ENCODE data around the gene LHX1.

Gene LHX1

DNA sequence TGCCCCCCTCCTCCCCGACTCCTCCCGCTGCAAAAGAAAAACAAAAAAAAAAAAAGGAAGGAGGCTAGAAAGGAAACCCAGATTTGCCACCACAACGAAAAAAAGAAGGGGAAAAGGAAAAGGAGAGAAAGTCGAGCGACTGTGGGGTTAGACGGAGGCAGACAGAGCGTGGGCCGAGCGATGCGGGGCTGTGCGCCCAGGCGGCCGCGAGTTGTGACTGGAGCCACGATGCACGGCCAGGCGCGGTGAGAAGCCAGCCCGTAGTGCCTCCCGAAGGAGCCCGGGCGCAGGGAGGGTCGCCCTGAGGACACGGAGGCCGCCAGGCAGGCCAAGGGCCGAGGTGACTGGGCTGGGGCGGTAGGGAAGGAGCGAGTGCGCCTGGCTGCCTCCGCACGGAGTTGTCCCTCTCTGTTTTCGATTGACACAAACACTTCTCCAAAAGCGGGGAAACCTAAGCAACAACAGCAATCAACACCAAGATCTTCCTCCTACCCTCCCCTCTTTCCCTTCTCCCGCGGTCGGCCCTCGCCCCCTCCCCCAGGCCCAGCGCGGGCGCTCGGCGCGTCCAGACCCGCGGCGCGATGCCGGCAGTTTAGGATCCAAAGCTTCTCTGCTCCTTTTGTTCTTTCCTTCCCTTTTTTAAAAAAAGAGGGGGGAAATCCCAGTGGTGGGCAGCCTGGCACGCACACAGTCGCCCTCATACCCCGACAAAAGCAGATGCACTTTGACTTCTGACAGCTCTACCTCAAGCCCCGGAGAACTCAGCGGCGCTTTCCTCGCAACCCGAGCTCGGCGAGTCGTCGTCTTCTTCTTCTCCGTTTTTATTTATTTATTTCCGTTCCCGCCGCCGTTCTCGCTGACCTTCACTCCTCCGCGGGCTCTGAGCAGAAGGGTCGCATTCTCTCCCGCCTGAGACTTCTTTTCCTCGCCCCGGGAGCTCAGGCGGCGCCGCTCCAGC is at the start of gene LHX1:
Gene LHX1, plus strand, starts transcription at position 475 of the 958 bp plus-strand sequence. CDS start 723 bp downstream, outside the sequence.
- no peak for DNase-seq (ENCODE audit: low read depth in 2 of 2)

DNA sequence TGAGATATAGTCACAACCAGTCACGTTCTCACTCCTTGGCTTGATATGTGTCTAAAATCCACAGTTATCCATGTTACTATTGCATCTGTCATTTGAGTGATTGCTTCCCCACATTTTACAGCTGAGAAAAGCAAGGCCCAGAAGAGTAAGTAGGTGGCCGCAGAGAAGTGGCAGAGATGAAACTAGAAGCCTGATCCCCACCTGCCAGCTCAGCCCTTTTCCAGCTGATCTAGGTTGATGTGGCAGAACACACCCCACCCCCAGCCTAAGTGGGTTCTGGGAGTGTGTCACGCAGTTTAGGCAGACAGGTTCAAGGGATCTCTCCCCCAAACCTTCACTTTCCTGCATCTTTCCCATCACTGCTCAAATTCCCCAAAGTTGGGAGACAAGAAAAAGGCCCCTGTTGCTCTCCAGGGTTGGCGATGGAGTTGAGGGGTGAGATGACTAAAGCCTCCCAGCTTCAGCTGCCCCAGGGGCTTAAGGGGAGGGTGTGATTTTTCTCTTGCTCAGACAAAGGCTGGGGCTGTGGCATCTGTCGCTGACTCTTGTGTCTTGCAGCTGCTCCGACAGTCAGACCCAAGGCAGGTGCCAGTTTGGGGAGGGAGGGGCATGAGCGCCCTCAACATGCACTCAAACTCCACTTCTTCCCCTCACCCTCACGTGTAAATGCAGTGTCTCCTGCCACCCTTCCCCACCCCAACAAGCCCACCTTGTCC is 48.9 kb upstream of the LHX1 start:
- DNase-seq (ENCODE audit: low read depth in 2 of 2), result no peak

DNA sequence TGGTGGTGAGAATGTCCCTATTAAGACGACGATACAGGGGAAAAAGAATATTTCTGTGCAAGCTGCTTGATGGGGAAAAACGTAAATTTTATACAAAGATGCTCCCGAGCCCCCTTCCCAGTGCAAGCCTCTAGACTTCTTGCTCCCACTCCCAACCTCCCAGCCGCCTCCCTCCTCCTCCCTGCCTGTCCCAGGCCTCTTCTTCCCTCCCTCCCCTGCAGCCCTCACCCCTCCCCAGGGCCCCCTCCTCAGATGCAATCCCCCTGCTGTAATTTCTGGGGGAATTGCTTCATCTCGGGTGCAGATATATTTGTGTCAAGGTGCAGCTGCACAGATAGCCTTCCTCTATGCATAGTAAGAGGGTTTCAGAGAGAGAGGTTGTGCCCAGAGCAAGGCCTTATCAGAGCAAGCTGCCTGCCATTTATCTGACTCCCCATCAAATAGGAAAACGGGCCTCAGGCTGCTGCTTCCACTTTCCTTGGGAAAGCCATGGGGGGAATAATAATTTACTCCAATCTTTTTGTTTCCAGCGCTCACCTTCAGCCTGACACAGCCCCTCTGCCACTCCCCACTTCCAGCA is 47.4 kb upstream of the LHX1 start:
- DNase-seq (ENCODE audit: low read depth in 2 of 2), result no peak

DNA sequence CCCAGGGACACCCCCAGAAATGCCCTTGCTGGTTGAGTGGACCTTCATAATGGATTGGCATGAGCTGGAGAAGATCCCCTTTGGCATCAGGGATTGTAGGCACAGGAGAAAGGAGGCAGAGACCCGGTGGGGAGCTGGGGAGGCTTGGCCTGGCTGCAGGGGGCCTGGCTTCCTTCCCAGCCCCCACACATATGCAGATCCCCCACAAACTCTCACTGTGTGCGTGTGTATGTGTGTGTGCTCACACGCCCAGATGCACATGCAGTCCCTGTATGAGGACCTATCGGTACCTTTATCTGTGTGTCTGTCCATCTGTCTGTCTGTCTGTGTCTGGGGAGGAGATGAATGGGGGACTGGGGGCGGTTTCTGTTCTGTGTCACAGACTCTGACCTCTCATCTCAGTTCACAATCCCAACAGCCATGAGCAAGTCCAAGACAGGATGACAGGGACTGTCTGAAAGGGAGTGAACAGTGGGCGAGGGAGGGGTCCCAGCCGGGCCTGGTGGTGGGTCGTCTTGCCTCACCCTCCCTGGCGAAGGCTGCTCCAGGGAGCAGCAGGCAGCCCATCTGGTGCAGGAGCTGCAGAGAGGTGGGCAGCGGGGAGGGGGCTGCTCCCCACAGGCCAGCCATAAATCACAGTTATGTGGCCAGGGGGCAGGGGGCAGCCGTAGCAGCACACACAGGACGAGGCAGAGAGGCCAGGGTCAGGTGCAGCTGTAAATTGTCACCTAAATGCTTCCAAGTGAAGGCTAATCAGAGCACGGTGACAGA is 46.7 kb upstream of the LHX1 start:
- DNase-seq (ENCODE audit: low read depth in 2 of 2), result no peak

DNA sequence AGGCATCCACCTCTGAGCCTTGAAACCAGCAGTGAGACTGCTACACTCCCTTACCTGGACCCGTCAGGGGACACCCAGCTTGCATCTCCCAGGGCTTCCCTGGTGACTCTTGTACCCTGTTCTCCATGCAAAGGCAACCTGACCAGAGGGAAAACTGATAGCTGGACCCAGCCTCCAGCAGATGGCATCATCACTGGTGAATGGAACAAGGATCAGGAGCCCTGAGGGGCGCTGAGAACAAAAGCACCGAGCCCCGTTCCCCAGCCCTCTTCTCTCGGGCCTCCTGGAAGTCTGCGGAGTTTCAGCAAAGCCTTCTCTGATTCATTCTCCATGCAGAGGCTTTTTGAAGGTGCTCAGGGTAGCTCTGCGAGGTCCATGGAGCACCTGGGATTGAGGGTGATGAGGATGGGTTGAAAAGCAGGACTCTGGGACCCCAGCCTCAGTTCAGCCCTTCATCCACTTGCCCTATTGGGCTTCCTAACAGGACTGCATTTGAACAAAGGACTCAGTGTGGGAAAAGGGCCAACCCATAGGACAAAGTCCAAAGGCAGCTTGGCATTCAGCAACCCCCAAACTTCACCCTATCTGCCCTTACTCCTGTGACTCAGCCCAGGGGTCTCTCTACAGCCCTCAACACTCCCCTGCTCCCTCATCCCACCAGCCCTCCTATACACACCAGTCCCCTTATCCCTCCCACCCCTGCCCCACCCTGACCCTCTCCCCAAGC is 45.0 kb upstream of the LHX1 start:
- no peak for DNase-seq (ENCODE audit: low read depth in 2 of 2)

DNA sequence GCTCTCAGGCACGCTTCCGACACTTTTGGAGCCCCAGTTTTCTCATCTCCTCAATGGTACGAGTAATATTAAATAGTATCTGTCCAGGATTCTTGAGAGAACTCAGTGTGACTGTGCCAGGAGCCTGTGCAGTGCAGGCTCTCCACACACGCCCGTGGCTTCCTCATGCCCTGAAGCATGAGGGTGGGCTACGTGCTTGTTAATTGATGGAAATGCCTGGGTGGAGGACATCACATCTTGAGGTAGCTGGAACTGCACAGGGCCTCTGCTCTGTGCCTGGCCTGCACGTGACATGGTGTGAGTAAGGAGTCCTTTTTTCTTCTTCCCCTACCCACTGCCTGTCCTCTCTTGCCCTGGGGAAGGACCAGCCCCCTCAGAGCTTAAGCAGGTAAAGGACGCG is 43.1 kb upstream of the LHX1 start:
- no peak for DNase-seq (ENCODE audit: low read depth in 2 of 2)

DNA sequence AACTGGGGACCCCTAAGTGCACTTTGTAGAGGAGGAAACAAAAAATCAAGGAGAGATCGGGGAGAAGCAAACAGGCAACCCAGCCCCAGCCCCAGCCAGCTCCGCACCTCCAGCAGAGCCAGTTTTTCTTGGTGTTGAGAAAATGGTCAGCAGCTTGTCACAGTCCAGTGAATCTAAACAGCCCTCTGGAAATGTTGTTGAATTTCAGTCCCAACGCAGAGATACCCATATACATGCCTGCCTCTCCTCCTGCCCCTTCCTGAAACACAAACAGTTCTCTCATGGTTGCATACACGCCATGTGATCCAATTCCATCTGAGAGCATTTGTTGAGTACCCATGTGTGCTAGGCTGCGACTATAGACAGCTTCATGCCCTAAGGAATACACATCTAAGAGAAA is 42.4 kb upstream of the LHX1 start:
- no peak for DNase-seq (ENCODE audit: low read depth in 2 of 2)

DNA sequence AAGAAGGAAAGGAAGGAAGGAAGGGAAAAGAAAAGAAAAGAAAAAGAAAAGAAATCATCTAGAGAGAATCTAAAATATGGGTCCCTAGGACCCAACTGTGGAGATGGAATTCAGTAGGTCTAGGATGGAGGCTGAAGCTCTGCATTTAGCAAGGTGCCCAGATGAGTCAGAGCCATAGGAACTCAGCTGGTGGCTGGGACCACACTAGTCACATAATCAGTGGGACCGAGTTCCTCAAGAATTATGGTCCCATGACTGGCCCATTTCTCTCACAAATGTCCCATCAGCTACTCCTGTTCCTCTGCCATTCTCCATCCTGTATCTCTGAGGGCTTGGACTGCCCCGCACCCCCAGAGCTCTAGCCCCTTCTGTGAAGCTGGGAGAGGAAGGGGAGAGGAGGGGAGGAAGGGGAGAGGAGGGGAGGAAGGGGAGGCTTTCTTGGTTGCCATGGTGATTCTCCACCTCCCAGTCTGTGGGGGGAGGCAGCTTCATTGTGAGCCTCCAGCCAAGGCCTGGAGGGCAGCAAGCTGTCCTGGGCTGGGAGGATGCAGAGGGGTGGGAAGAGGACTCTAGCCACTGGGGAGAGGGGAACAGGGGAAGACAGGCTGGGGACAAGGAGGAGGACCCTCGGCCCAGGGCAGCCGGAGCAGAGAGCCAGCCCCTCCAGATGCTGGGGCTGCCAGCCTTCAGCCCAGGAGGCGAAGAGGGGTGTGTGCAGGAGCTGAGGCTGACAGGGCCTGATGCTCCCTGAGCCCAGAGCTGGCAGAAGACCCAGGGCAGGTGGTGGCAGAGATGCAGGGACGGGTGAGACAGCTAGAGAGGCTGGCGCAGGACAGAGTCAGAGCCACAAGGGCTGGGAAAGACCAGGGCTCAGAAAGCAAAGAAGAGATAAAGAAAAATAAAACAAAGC is 37.8 kb upstream of the LHX1 start:
- DNase-seq (ENCODE audit: low read depth in 2 of 2), result no peak

DNA sequence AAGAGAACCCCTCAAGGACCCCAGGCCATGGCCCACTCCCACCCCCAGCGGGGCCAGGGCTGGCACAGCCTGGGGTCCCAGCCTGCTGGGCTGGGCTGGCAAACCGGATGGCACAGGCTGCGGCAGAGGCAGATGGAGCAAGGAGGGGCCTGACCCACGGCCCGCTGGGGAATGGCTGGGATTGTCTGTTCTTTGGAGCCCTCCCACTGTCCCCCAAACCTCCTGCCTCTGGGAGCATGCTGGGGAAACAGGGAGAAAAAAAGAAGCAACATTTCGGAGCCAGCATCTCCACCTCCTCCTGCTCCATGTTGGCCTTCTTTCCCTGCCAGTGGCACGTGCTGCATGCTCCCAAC is 37.1 kb upstream of the LHX1 start:
- DNase-seq (ENCODE audit: low read depth in 2 of 2), result no peak

DNA sequence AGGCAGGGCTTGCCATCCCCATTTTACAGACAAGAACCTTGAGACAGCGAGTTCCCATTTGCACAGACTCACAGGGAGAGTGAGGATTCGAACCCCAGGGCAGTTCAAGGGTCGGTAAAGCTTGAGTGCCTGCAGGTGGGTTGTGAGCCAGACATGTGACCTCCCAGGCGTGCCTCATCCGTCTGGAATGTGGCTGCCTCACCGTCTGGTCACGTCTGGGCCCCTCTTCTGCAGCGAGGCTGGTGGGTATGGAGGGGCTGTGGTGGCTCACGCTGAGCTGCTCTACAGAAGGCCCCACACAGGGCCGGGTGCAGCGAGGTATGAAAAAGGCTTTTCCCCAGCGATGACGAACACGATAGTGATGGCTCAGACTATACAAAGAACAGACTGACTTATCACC is 35.8 kb upstream of the LHX1 start:
- no peak for DNase-seq (ENCODE audit: low read depth in 2 of 2)

DNA sequence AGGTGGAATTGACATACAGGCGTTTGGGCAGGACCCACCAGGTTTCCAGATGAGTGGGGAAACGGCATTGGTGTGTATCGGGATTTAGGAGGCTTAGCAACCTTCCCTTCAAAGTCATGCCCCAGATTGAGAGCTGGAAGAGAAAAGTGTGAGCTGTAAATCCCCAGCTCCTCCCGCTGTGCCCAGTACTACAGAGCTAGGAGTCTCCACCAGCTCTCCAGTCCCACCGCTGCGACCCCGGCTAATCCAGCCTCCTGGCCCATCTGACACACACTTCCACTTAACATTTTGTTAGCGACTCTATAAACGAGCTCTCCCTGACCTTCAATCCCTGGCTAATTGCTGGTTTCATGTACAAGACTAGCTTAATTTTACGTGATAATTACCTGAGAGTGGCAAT is 29.9 kb upstream of the LHX1 start:
- no peak for DNase-seq (ENCODE audit: low read depth in 2 of 2)

DNA sequence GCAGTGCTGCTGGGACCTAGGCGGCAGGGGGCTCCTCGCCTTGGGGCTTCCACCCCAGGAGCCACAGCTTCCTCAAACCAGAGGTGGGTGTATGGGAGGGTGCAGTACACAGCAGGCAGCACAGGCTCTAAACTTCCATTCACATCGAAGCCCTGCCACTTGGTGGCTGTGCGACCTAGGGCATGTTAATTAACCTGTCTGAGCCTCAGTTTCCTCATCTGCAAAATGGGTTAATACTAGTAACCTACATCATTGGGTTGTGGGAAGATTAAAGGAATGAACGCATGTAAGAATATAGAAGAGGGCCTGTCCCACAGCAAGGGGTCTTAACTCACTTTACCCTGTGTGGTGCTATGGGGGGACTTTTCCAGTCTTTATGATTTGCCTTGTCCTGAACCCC is 26.8 kb upstream of the LHX1 start:
- no peak for DNase-seq (ENCODE audit: low read depth in 2 of 2)

DNA sequence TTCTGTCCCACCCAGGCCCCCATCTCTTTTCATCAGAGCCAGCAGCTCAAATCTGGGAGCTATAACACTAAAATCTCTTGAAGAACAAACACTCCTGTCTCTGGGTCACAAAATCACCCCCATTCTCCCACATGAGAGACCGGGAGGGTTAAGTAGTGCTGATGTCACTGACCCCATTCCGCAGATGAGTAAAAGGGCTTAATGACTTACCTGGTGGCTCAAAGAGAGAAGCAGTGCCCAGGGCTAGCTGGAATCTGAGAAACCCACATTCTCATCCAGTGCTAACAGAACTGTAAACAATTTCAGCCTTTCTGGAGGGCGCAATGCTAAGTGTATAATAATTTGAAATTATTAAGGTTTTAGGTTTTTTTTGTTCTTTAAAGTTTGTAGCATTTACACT is 26.3 kb upstream of the LHX1 start:
- DNase-seq (ENCODE audit: low read depth in 2 of 2), result no peak

DNA sequence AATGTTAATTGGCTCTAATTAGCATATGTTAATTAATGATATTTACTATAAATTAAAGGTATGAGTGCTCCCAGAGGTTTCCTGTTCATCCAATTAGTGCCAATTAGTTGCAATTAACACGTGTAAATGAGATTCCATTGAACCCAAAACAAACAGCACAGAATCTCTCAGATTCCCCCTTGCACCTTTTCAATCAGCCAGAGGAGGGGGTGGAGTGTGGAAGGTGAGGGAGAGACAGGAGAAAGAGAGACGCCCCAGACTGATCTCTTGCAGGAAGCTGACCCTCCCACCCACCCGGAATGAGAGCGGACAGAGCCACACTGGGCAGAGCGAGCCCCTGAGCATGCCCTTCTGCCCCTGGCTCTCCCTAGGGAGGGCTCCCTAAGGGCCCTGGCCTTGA is 24.1 kb upstream of the LHX1 start:
- DNase-seq (ENCODE audit: low read depth in 2 of 2), result no peak

DNA sequence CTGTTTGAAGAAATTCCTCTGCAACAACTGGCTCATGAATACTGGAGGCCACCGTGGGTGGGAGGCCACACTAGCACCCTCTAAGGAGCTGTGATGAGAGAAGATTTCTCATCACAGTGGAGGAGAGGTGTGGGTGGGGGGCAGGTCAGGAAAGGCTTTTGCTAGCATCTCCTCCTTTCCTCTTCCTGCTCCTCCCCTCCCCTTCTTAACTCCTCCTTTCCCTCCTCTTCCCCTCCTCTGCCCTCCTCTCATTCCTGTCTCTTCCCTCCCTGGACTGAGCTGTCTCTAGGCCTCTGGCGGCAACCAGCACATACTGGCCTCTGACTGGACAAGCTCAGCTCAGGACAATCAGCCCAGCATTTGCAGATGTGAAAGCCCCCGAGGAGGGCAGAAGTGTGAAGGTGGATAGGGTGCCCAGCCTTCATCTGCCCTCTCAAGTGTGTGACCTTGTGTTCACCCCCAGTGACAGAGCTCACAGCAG is 19.0 kb upstream of the LHX1 start:
- DNase-seq (ENCODE audit: low read depth in 2 of 2), result no peak

DNA sequence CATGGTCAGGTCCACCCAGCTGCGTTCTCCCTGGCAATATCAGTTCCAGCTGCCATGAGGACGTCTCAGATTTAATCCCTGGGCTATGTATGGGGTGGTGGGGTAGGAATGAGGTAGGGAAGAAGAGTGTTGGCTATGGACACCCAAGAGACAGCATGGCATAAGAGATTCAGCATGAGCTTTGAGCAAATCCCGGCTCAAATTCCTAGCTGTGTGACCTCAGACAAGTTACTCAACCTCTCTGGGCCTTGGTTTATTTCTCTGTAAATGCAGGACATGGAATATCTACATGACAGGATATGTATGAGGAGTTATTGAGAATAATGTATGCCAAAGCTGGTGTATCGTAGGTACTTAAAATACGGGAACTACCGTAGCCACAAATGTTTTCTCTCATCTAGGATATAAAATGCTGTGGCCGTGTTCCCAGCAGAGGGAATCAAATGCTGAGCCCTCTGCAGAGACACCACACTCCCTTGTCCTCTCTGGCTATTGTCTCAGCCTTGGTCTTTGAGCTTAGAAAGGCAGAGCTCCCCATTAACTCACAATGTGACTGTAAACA is 17.8 kb upstream of the LHX1 start:
- DNase-seq (ENCODE audit: low read depth in 2 of 2), result no peak

DNA sequence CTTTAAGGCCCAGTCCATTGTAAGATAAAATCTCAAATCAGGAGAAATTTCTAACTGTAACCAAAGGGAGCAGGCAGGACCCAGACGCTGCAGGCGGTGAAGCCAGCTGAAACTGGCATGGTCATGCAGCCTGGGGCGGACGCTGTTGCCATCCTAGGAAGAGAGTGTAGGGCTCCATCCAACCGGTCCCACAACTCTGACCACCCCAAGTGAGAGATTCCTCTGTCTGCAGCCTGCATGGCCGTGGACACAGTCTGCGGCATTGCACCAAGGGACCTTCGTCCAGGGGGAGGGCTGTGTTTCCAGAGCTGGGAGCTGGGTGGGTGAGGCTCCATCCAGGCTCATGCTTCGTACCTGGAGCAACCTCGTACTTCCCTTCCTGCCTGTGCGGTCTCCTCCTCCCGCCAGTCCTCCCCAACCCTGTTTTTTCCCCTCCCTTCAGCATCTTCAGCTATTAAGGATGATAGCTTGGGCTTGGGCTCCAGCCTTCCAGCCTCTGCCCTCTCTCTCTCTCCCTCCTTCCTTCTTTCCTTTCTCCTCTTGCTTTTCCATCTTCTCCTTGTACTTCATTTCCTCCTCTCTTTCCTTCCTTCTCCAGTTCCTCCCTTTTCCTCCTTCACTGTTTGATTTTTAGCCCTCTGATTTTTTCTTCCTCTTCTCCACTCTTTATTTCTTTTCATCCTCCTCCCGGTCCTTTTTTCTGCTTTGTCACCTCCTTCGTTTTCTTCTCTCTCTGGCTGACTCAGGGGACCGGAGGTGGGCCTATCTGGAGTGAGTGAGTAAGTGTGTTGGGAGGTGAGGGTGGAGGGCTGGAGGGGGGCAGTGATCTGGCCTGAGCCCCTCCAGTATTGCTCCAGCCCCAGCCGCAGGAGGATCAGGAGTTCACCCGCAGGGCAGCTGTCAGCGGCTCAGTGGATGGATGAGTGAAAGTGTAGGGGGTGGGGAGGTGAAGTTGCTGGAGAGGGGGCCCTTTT is 17.0 kb upstream of the LHX1 start:
- DNase-seq (ENCODE audit: low read depth in 2 of 2), result no peak

DNA sequence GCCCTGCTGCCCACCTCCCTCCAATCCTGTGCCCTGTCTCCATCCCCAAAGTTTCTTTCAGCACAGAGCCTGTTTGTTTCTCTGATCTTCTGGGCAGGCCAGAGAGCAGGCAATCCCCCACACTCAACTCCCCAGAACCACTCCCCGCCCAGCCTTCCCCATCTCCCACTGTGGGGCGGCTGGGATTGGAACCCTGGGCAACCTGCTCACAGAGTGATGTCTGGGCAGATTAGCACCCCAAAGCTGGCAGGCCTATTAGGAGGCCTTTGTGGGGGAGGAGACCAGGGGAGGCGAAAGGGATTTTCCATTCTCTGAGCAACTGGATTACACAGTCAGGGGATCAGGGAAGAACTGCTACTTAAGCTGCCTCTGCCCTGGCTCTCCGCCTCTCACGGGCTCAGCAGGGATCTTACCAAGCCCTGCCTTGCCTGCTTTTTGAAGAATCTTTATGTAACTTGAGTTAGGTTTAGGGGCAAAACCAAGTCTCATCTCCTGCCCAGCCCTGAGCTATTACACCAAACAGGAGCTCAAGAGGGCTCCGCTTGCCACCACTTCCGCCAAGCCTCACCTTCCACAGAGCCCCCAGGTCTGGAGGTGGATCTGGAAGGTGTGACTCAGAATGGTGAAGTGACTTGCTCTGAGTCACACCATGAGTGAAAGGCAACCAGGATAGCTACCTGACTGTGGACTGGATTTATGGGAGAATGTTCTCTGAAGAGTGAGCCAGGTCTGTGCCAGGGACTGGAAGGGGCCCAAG is 16.0 kb upstream of the LHX1 start:
- peak in 1 of 2 donors; percentile 34 for DNase-seq (ENCODE audit: low read depth in 2 of 2)
